Measurements from ENCODE around the gene YARS2.
A peak's percentile ranks its signal among the peaks of the same experiment; 100 is the strongest.

YARS2 gene

DNA sequence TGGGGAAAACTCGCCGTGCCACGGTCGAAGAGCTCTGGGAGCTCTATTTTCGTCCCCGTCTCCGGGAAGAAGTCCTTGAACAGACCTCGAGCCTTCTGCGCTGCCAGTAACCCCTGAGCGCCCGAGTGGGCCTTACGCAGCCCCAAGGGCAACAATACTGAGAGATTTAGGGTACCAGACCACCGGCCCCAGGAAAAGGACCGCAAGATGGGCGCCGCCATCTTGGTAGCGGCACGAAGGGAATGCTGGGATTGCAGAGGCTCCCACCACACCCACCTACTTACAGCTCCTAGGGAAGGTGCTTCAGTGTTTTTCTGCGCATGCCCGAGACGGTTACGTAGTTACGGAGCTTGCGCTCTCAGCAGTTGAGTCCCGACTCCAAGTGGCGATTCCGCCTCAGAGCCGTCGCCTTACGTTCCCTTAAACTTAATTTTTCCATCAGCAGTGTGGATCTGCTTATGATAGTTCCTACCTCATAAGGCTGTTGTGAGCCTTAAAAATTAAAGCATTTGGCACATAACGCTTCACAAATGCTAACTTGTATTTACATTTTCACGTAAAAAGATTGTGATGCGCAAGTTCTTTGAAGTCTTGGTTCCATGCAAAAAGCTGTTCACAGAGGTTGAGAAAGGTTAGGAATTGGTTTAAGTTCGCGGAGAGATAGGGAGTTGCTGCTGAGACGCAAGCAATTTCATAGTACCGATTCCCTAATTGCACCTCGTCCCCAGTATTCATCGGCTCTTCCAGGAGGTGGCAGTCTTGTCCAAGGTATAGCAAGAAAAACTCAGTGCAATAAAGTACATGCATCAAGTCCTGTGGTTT, at the start of gene YARS2:
Gene YARS2, minus strand, starts transcription at position 244 of the 822 bp plus-strand sequence. Its CDS starts 23 bp downstream, at position 221.
- DNase-seq, result peak; percentile 57 to 97 (median 88)

DNA sequence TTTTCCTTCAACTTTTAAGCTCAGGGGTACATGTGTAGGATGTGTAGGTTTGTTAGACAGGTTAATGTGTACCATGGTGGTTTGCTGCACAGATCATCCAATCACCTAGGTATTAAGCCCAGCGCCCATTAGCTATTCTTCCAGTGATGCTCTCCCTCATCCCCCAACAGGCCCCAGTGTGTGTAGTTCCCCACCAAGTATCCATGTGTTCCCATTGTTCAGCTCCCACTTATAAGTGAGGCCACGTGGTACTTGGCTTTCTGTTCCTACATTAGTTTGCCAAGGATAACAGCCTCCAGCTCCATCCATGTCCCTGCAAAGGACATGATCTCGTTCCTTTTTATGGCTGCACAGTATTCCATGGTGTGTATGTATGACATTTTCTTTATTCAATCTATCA, 48.6 kb upstream of the YARS2 start:
- no peak for DNase-seq

DNA sequence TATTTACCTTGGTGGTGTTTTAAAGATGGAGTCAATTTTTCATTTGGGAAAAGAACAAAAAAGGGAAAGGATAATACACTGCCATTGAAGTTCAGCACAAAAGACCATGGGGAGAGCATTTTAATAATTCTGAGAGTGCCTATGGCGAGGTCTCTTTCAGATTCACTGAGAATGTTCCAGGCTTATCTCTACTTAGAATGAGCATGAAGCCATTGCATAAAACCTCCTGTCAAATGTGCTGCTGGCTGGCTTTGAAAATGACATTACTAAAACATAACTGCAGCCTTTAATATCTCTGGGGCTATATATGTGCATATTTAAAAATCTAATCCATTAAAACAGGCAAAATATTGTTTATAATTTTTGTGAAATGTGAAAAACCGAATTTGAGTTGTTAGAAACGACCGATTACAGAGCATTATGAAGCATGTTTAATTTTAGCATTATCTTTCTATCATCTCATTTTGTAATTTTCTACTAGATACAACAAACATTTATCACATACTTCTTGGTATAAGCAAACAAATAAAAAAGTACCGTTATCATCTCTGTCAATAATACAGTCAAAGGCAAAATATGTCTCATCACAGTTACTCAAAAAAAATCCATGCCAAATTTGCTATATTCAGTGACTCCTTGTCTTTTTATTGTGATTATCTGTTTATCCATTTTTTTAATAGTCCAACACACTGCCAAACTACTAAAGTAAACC, 45.7 kb upstream of the YARS2 start:
- DNase-seq, result no peak

- no peak for DNase-seq
Measured at GRCh38 chr12:32794281-32794680, 38.6 kb upstream of the YARS2 start.

- DNase-seq, result no peak
Measured at GRCh38 chr12:32789916-32790315, 34.2 kb upstream of the YARS2 start.

DNA sequence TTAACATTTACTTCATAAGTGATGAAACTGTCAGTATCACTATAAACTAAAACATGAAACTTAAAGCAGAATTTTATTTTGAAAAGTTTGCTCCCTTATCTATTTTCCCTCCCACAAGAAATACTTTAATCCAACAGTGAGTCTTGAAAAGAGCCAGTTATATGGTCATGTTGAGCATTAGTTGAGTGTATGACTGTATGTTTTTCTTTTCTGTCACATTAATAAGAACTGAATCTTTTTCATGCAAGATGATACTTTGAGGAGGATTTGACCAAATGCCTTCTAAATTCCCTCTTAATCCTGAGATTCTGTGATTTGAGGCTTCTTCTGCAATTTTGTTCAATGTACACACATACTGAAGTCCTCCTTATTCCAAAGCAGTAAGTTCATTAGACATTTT, 33.7 kb upstream of the YARS2 start:
- no peak for DNase-seq

DNA sequence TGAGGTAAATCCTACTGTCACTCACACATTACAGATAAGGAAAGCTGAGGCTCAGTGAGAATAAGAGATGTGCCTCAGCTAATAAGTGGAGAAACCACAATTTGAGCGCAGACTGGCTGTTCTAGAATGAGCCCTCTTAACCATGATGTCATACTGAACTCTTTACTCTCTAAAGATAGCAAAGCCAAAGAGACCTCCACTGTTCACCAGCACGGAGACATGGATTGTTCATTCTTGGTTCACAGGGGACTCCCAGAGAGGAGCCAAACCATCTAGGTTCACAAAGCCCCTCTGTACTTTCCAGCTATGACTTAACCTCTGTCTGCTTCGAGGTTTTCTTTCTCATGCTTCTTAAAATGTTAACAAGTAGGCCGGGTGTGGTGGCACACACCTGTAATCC, 32.7 kb upstream of the YARS2 start:
- no peak for DNase-seq

DNA sequence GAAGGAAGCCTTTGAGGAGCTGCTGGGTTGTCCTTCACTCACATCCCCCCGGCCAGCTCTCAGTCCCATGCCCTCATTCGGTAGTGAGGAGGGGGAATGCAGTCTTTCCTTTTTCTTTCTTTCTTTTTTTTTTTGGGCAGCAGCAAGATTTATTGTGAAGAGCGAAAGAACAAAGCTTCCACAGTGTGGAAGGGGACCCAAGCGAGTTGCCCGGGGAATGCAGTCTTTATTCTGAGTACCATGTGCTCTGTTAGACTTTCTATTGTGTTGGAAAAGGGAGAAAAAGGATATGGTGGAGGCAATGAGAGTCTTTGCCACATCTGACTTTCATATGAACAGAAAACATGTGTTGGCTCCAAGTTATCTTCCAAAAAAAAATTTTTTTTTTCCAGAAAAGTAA, 29.9 kb upstream of the YARS2 start:
- DNase-seq, result peak in 1 of 56 donors; percentile 4

DNA sequence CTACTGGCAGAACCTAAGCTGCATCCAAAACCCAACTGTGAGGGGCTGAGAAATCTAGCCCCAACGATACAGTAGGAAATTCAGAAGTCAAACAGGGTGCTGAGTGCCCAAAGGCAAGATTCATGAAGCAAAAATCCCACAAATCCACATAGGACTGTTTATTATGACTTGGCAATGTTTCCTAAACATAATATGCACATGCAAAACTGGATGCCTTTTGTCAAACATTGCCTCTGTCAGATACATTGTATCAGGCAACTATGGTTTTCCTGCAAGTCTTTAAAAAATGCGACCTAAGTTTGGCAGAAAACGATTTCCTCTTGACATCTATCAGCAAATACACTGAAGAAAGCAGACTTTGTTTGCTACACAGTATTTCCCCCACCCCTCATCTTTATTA, 27.3 kb upstream of the YARS2 start:
- no peak for DNase-seq

- no peak for DNase-seq
Measured at GRCh38 chr12:32780071-32780470, 24.4 kb upstream of the YARS2 start.

DNA sequence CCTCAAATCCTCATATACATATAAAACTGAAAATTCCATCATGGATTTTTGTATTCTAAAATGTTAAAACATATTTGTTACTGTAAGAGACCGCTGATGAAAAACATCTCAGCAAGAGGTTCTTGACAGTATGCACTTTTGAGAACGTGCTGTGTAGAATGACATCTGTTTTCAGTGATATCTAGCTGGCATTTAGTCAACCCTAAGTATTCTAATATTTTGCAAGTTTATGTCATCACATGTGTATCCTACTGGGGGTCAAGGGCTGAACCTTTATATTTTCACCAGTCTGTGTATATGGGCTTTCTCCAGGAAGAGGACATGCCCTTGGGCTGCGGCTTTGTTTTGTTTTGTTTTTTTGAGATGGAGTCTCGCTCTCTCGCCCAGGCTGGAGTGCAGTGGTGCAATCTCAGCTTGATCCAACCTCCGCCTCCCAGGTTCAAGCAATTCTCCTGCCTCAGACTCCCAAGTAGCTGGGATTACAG, 22.0 kb upstream of the YARS2 start:
- DNase-seq, result no peak

DNA sequence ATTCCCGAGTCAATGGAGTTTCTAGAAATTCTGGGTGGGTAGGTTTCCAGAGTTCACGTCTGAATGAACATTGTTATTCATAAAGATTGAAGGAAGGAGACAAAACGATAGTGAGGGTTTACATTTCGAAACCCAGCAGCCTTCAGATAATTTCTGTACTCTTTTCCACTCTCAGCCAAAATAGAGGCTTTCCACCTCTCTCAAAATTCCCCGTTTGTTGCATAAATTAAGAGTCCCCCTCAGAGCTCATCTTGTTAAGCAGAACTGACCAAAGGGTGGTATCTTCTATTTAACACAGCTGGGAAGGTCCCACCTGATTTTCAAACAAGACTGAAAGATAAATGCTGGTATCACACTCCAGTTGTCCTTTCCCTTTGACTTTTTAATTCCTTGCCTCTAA, 21.5 kb upstream of the YARS2 start:
- DNase-seq, result no peak

- DNase-seq, result no peak
Measured at GRCh38 chr12:32776258-32776657, 20.6 kb upstream of the YARS2 start.

DNA sequence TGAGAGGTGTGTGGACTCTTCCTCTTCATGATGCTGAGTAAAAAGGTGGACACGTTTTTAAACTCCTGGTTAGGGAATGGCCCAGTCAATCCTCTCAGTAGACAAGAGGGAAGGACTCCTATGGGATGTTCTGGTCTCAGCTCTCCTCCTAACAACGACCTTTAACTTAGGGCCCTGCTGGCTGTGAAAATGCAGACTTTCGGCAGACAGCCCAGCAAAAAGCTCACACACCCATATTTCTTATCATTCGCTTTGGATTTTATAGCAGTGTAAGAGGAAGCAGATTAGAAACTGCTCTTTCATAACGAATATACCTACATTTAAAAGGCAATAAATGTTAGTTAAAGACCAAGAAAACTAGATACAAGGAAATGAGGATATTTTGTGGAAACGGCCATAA, 18.0 kb upstream of the YARS2 start:
- no peak for DNase-seq

DNA sequence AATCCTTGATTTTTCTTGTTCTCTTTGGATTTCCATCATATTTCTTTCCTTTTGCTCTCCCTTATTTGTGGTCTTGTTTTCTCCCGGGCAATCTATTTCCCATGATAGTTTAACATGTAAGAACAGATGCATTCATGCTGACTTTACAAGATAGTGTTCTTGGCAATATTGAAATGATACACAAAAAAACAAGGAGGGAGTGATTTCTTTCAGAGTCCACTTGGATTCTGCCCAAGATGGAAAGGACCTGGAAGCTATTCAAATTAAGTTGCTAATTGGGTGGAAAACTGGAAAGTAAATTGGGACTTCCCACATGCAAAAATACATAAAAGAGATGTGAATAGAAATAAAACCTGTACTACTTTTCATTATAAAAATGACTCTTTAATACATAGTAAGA, 14.4 kb upstream of the YARS2 start:
- no peak for DNase-seq

DNA sequence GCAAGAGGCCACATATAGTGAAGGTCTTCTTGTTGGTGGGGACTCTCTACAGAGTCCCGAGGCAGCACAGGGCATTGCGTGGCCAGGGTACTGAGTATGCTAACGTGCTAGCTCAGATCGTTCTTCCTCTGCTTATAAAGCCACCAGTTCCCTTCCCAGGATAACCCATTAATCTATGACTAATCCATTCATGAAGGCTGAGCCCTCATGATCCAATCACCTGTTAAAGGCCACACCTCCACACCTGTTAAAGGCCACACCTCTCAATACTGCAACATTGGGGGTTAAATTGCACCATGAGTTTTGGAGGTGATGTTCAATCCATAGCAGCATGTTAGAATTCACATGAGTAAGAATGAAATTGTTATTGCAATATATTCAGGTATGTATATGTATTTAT, 12.8 kb upstream of the YARS2 start:
- no peak for DNase-seq

- no peak for DNase-seq
Measured at GRCh38 chr12:32765906-32766305, 10.2 kb upstream of the YARS2 start.

DNA sequence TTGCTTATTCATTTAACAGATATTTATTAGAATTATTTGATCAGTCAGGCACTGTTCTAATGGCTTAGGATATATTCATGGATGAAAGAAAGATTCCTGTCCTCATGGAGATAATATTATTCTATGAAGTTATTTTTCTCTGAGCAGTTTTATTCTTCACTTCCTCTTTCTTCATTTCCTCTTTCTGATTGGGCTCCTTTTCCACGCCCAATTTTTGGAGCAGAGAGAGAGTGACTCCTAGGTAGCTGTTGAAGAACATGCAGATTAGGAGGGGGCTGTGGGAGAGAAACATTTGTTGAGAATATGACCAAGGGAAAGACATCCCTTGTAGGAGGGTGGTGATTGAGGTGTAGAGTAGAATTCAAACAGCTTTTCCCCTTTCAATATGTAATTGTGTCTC, 6.0 kb upstream of the YARS2 start:
- DNase-seq, result no peak

- no peak for DNase-seq
Measured at GRCh38 chr12:32757157-32757556, 1.5 kb upstream of the YARS2 start.

DNA sequence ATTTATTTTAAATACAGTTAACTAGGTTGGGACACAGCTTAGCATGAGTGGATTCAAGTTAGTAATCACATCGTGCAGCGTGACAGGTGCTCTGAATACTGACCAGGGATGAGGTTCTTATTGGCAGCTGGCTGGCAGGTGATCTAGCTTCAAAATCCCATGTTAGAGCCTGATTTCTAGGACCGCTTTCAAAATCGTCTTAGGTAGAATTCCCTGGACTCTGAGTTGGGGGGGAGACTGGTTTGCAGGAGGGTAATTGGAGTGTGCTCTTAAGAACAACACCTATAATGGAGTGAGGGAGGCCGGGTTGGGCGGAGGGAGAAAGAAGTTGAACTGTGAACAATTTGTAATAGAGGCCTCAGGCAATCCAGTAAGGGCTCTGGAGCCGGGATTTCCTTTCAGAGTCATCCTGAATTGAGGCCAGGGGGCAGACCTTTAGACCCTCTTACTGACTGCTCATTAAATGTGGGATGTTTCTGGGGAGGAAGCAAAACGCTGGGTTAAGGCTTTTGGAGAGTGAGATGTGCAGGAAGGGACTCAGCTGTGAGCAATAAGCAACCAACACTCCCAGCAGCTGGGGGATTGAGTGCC, 874 bp upstream of the YARS2 start:
- peak in 7 of 56 donors; percentile 7 to 47 (median 22) for DNase-seq

GRCh38 chr12:32755051-32755653, 545 bp downstream of the YARS2 start:
- peak in 51 of 56 donors; percentile 21 to 80 (median 59) for DNase-seq

DNA sequence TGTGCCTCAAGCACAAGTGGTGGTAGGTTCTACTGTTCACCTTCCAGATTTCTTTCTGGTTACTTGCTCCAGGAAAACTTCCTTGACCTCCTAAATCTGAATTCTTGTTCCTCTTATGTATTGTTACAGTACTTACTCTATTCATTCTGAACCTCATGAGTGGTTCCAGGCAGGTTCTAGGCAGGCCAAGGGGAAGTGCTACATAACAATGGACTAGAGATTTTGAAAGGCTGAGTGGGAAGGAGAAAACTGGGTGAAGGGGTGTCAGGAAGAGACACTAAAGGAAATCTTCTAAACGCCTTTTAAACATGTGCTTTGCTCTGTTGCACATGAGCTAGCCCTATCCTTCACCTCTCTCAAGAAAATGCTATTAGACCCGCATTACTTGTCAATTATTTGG, 1.6 kb downstream of the YARS2 start:
- no peak for DNase-seq
